GM18499 (cell line): ENCODE results near the gene LHX4.
"Not testable (repeated sequence)": the region's sequence is repeated elsewhere in the genome, so short reads cannot be mapped to it uniquely, and the experiment has no call there.

Source experiments
- ATAC-seq: cut with Tn5 transposase; IDR thresholded peaks from one replicate; pipeline ENCODE4 v1.9.1; 2021; ENCODE audit warnings: moderate number of reproducible peaks; ENCODE audit not compliant: insufficient read depth, unreplicated experiment

Gene LHX4

DNA sequence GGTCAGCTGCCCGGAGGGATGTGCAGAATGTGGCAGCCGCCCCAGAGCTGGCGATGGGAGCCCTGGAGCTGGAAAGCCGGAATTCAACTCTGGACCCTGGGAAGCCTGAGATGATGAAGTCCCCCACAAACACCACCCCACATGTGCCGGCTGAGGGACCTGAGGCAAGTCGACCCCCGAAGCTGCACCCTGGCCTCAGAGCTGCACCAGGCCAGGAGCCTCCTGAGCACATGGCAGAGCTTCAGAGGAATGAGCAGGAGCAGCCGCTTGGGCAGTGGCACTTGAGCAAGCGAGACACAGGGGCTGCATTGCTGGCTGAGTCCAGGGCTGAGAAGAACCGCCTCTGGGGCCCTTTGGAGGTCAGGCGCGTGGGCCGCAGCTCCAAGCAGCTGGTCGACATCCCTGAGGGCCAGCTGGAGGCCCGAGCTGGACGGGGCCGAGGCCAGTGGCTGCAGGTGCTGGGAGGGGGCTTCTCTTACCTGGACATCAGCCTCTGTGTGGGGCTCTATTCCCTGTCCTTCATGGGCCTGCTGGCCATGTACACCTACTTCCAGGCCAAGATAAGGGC lies 33.5 kb upstream of the LHX4 start:
- ATAC-seq = no peak

DNA sequence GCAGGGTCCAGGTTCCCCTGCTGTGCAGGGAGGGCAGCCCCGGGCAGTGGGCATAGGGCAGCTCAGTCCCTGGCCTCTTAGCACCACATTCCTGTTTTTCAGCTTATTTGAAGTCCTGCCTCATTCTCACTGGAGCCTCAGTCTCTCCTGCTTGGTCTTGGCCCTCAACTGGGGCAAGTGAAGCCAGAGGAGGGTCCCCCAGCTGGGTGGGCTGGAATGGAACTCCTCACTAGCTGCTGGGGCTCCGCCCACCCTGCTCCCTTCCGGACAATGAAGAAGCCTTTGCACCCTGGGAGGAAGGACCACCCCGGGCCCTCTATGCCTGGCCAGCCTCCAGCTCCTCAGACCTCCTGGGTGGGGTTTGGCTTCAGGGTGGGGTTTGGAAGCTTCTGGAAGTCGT lies 32.8 kb upstream of the LHX4 start:
- no peak for ATAC-seq

DNA sequence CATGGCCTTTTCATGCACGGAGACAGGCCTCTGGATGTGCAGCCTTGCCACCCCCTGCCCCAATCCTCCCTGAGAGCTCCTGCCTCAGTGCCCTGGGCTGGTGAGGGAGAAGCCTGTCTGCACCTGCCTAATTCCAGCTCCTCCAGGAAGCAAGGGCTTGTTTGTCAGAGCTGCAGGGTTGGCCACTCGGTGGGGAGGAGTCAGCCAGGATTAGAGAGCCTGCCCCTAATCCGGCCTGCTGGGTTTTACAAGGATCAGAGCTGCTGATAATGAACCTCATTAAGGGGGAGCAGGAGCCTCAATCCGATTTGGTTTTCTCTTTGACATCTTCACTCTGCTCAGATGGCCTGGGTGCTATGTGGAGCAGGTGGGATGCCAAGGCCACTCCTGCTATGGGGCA lies 31.9 kb upstream of the LHX4 start:
- ATAC-seq = no peak

DNA sequence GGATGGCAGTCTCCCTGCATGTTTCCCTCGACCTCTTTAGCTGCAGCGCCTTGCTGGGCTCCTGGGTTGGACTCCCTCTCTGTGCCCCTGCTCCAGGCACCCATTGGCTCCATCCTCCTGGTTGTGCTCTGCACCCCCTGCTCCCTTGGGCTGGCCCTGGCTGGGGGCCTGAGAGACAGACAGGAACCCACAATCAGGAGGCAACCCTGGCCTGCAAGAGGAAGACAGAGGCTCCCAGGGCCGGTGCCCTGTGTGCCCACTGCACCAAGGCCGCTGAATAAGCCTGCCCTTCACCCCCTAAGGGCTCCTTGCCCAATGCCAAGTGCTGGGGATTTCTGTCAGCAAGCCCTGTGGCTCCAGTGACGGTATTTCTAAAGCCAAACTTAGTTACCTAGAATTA lies 31.5 kb upstream of the LHX4 start:
- no peak for ATAC-seq

DNA sequence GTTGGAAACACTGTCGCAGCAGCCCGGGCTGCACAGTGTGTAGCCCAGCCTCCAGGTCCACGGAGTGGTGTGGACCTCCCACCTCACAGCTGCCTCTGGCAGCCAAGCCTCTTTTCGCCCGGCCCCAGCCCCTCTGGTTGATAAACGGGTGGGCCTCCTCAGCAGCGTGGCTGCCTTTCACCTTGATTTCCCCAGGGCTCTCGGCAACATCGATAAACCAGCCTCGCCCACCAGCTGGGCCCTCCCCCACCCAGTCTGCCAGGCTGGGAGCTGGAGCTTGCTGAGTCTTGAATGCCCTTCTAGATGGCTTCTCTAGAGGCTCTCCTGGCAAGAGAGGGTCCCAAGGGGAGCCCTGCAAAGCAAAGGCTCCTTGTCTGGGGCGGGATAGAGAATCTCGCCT lies 31.0 kb upstream of the LHX4 start:
- ATAC-seq = no peak

DNA sequence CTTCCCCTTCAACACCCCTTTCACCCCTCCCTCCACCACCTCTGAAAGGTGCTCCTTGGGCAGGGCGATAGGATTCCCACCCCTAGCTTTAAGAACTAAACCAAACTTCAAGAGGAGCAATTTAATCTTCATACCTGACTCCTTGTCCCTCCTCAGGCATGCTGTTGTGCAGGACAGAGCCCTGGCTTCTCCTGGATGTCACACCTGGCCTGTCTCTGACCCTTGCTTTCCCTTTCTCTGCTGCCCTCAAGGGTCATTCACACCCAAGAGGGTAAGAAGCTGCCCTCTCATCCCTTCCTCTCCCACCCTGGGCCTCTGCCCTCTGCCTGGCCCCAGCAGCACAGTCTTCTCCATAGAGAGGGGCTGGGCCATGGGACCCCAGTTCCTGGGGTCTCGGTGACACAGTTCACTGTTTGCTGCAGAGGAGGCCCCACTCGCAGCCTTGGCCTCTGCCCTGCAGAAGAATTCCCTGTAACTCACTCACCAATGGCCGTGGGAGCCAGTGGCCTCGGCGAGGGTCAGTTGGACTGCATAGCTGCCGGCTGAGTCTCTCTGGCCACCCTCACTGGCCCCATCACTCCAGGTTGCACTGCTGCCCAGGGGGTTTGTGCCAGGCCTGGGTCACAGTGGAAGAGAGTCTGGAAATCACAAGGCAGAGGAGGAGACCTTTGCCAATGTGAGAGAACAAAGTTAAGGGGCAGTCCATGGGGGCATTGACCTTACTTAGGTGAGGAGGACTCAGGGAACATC lies 28.4 kb upstream of the LHX4 start:
- ATAC-seq = no peak

DNA sequence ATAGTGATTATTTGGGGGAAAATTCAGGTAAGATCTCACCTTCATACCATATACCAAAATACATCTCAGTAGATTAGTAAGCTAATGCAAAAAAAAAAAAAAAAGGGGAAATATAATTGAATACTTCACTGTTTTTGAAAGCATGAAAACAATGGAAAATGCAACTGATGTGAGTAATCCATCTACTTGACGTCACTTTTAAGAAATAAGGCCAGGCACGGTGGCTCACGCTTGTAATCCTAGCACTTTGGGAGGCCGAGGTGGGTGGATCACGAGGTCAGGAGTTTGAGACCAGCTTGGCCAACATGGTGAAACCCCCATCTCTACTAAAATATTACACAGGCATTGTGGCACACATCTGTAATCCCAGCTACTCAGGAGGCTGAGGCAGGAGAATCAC lies 27.5 kb upstream of the LHX4 start:
- not testable (repeated sequence) for ATAC-seq

DNA sequence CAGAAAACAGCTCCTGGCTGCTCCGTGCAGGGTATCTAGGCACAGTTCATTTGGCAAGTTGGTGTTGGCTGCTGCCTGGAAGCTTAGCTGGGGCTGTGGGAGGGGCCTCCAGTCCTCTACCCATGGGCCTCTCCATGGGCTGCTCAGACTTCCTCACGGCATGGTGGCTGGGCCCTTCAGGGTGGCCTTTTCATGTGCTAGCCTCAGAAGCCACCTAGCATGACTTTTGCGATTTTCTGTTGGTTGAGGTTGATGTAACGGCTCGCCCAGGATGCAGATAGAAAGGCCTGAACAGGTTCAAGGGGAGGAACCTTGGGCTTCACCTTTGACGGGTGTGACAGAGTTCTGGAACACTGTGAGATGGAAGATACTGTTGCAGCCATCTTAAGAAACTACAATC lies 25.8 kb upstream of the LHX4 start:
- ATAC-seq = no peak

DNA sequence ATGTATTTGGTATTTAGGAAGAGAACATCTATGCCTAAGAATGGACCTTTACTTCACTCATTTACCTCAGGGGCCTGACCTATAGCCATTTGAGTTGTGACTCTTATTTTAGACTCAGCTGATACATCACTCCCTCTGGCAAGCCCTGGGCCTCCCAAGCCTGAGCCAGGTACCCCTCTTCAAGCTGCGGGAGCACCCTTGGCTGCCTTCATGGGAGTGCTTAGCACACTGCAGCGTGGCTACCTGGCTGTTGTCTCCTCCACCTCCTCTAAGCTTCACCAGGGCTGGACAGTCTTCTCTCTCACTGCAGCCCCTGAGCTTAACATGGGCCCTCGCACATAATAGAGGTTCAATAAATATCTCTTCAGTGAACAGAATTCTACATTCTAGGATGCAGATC lies 23.5 kb upstream of the LHX4 start:
- no peak for ATAC-seq

DNA sequence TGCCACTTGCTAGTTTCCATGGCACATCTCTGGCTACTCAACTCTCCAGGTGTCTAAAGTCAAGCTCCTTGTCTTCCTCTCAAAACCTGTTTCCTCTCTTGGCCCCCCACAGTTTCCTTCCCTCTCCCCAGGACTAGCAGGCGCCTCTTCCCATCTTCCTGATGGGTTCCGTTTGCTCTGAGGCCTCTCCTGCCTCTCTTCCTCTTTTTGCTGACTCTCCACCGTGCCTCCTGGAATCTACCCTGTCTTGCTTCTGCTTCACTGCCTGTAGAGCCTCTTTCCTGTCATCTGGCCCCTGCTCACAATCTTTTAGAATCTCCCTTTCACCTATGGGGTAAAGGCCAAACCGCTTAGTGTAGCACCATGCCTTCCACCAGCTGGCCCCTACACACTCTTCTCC lies 21.8 kb upstream of the LHX4 start:
- no peak for ATAC-seq

DNA sequence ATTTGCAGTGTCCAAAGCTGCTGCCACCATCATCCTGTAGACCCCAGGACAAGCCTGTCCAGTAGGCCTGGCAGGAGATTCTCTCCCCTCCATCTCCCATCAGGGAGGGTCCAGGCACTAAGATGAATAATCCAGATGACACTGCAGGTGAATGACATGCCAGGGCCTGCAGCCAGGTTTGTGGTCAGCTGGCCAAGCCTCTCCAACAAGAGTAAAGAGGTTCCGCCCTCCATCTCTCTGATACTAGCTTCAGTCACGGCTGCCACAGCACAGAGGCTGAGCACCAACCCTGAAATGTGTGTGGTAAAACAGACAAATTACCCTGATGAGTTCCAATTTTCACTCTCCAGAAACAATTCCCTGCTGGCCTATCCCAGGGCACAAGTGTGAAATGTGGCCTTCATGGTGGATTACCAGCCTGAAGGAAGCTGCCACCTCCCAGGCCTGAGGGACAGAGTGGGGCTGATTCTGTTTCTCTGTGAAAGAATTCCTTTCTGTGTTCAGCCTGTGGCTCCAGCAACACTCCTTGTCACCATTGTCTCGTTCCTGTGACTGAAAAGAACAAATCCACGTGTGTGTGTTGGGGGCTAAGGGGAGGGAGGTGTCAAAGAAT lies 19.9 kb upstream of the LHX4 start:
- ATAC-seq = no peak

DNA sequence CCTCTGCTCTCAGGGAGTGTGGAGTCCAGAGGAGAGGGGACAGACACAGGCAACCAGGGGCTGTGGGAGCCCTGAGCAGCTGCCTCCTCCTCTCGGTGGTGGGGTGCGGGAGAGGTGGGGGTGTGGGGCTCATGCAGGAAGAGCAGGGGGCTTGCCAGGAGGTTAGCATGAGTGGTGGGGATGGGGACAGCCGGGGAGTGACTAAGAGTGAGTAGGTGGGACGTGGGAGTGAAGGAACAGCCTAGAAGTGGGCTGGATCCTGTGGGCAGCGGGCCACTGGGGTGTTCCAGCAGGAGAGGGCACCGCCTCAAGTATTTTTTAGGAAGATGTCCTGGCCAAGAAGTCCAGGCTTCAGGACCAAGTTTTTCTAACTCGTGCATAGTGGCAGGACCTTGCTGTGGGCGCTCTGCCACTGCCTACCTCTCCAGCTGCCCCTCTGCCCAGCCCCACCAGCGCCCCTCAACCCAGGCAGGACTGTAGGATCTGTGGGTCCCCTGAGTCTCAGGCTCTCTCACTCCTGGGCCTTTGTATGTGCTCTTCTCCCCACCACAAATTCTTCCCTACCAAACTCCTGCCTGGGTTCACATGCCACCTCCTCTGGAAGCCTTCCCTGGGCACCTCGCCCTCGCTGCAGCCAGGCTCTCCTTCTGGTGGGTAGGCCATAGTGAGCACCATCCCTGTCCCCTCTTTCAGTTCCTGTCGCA lies 18.8 kb upstream of the LHX4 start:
- ATAC-seq = no peak

DNA sequence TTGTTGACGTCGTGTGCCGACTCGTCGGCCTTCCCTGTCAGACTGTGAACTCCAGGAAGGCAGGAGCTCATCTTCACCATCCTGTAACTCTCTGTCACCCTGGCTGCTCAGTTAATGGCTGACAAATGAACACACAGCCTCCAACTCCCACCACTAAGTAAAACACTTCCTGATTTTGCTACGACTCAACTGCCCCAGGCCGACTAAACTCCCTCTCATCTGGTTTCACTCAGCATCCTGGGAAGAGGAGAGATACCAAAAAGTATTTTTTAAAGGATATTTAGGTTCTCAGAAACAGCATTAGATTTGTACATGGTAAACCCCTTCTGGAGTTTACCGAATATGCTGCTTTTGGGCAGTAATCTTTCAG lies 18.2 kb upstream of the LHX4 start:
- ATAC-seq = no peak

DNA sequence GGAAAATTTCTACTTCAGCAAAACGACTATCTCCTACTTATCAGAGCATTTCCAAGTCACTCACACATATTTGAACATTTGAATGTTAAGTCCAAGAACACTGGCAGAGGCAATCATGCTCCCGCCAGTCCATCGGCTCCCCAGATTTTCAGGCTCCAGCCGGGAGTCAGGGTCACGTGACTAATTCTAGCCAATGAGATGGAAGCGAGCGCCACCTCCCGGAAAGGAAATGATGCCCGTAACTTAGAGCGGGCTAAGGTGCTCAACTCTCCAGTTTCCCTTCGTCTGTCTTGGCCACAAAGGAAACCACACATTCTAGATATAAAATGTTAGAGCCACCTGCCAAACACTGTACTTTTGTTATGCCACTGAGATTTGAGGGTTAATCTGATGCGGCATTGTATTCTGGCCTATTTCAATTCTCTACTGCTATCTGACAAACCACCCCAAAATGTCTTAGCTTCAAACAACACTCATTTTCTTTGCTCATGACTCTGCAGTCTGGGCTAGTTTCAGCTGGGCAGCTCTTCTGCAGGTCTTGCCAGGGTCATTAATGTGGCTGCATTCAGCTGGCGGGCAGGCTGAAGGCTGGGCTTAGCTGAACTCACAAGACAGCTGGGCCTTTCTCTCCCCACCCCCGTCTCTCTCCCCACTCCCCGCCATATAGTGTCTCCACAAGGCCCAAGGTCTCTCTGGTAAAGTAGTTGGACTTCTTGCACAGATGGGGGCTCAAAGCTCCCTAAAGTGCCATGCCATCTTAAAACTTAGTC lies 16.5 kb upstream of the LHX4 start:
- no peak for ATAC-seq

DNA sequence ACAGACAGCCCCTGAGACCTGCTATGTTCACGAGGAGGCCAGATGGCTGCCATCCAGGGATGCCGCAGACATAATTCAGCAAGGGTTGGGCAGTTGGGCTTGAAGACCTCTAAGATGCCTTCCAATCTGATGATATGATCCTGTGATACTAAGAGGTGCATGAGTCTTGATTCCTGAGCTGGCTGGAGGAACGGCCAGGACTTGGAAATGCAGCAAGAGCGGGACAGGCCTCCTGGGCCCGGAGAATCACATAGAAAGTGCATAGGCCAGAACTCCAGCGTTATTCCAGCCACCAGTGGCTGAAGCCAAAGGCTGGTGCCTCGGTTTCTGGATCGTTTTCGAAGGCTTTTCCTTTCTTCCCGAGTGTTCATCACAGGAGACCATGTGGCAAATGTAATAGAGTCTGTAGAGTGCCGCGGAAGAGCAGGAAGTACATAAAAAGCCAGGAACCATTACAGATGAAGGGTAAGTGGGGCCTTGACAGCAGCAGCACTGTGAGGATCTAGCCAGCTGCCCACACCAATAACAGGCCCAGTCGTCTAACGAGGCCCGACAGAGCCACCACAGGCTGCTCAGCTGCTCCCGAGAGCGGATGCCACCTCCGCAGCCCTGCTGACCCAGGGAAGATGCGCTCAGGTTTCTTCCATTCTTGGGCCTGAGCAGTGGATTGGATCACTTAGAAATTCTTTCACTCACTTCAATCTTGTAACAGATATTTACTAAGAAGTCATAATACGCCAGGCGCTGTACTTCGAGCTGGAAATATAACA lies 14.0 kb upstream of the LHX4 start:
- ATAC-seq = no peak

DNA sequence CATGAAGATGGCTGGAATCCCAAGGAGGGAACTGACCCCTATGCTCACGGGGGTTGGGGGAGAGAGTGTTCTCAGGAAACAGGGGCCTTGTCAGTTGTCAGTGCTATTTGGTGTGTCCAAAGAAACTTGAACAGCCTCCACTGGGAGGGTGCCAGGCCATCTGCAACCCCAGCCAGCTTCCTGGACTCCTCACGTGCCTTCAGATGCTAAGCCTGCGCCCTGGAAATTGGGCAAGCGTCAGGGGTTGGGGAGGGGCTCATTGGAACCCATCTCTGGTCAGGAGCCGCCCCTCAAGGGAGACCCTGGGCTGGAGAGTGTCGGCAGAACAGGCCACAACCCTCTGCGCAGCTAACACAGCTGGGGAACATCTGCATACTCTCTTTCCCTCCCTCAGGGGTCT lies 13.1 kb upstream of the LHX4 start:
- no peak for ATAC-seq

DNA sequence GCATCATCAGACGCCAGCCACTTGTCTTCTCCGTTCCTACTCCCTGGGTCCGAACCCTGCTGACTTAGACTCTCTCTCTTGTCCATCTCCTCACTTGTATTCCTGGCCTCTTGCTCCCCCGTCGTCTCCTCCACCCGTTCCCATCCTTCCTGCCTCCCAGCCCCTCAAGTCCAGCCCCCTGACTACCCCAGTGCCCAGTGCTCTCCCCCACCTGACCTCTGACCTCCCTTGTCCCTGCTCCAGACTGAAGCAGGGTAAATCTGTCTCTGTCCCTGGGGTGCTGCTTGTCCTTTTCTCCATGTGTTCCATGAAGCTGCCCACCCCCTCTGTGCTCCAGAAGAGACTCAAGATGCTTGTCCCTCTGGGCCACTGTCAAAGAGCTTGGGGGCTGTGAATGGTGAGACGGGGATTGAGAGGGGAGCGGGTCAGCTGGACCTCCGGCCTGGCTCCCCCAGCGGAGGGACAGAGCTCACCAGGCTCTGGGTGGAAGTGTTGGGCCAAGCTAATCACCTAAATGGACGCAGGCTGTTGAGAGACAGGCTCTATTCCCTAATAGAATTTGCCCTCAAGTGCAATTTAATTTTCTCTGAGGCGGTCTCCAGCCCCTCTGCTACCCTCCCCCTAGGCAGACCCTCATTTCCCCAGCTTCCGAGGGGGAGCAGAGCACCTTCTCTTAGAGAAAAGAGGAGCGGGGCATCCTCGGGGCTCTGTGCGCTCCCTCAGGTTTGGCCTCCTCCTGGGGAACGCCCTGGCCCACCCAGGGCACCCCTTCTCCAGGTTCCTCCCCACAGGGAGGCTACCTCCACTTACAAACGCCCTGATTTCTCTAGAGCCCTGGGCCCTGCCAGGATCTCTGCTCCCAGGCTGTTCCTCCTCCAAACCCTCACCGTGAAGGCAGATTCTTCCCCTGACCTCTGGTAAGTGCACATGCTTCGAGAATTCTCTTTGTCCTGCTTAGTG lies 11.0 kb upstream of the LHX4 start:
- no peak for ATAC-seq

DNA sequence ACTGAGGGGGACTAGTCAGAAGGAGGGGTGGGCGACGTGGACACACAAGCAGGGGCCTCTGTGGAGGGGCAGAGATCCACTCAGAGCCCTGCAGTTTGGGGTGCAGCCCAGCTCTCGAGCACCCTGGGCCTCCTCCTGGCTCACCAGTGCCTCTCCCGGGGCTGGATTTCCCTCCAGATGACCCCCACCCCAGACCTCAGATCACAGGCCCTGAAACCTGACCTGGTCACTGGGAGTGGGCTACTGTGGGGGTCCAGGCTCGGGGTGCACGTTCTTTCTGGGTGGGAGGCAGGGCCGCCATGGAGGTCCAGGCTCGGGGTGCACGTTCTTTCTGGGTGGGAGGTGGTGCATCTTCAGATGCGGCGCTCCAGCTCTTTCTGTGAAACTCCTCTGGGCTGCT lies 10.3 kb upstream of the LHX4 start:
- ATAC-seq = no peak

DNA sequence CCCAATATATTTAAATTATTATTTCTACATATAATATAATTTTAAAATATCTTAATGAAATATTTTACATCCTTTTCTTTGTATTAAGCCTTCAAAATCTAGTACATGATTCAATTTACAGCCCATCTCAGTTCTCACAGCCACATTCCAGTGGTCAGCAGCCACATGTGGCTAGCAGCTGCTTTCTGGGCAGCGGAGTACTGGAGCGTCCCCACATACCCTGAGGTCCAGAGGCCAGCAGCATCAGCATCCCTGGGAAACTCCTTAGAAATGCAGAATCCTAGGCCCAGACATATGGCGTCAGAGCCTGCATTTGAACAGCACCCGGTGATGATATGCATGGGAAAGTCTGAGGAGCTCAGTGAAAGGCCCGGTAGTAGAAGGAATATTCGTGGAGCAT lies 8.6 kb upstream of the LHX4 start:
- ATAC-seq = no peak
